ENCODE measurements around the gene MRPL1. TPM values are rescaled to one million over a fixed set of nuclear protein-coding genes. Genes with fewer than 3 reads are reported as not detected.

MRPL1 gene
- total RNA-seq, 2 donors from 2014 or later, result 12.2 to 23.4 TPM

DNA sequence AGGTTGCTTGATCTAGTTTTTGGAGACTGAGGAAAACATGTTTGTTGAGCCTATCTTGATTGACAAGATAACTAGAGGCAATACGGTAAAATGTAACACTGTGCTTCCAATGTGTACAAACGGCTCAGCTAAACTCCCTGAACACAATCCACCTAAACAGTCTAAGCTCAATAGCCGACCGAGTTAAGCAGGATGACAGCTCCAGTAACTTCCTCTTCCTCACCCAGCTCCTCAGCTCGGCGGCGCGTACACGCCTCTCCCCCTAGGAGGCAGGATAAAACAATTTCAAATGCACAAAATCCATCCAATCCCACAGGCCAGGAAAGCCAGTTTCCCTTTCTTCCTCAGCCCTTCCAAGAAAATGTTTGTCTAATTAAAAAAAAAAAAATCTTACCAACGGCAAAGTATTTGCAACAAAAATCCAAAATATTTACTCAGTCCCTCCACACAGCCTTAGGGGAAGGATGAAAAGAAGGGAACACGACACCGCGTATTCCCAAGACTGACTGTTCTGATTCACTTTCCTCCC lies 44.5 kb upstream of the MRPL1 start:
- no peaks in the 10 kb centered on the region for H3K36me3 ChIP-seq (replicated peaks in 1 of 2; ENCODE audit: insufficient read depth in 1 of 2, low read depth in 2 of 2)

DNA sequence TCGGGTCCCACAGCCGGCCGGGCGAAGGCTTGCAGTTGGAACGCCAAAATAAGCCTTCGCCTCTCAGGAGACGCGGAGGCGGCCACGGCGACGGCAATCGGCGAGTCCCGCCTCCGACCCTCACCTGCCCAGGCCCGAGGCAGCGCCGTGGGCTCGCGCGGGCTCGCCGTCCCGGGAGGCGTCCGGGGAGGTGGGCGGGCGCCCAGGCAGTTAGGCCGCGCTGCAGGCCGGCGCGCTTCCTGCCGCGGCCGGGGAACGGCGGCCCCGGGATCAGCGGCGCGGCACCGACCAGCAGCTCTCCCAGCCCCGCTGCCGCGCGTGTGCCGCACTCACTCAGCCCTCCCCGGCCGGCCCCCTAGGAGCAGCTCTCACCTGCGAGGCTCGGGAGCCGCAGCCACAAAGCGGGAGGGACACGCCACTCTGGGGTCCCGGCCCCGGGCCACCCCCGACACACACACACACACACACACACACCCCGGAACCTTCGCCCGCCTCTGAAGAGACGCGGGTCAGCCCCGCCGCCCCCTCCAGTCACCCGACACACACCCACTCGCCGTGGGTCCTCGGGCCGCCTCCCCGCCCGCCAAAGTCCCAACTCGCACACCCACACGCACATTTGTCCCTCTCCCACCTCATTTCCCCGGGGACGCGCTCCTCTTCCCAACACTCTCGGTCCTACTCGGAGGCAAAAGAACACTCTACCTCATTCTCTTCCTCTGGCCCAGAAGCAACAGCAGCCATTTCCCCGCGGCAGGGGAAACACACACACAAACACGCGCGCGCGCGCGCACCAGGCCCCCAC lies 43.8 kb upstream of the MRPL1 start, which contains the start of gene CNOT6L:
Gene CNOT6L (minus strand): TSS at position 767 of the 802 bp plus-strand sequence. CDS start 60 bp downstream, at position 707.
- H3K4me3 ChIP-seq, result peak within 1 kb of the TSS; percentile 63 to 74
- WGBS, 2 donors, result 0% methylated on average over 53 to 85 of the region's 89 CpGs
- intact Hi-C loops (cut with DNase I), result no loop called here
- ATAC-seq, result peak; percentile 64
- no peaks in the 10 kb centered on the region for H3K9me3 ChIP-seq
- peak within 1 kb of the TSS; percentile 93 to 100 (median 98) for H3K27ac ChIP-seq
- no peaks in the 10 kb centered on the region for H3K36me3 ChIP-seq (replicated peaks in 1 of 2; ENCODE audit: insufficient read depth in 1 of 2, low read depth in 2 of 2)
- TF ChIP-seq POLR2A (IDR thresholded peaks at IDR 0.05), result peak; percentile 64 to 74 (median 72)
- TF ChIP-seq, protein P1, sequence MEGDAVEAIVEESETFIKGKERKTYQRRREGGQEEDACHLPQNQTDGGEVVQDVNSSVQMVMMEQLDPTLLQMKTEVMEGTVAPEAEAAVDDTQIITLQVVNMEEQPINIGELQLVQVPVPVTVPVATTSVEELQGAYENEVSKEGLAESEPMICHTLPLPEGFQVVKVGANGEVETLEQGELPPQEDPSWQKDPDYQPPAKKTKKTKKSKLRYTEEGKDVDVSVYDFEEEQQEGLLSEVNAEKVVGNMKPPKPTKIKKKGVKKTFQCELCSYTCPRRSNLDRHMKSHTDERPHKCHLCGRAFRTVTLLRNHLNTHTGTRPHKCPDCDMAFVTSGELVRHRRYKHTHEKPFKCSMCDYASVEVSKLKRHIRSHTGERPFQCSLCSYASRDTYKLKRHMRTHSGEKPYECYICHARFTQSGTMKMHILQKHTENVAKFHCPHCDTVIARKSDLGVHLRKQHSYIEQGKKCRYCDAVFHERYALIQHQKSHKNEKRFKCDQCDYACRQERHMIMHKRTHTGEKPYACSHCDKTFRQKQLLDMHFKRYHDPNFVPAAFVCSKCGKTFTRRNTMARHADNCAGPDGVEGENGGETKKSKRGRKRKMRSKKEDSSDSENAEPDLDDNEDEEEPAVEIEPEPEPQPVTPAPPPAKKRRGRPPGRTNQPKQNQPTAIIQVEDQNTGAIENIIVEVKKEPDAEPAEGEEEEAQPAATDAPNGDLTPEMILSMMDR (IDR thresholded peaks at IDR 0.05), result peak in 1 of 7 experiments; percentile 5
- DNase-seq, result peak; percentile 70 to 82 (median 78)
- H3K4me1 ChIP-seq, result peaks cover 48% of the 10 kb centered on the region
- no peaks in the 10 kb centered on the region for H3K27me3 ChIP-seq

More for the DNA sequence above, 44.5 kb upstream of the MRPL1 start:
- peak overlapping the region in 1 of 2 donors; percentile 54 for H3K4me3 ChIP-seq
- peak; percentile 57 for ATAC-seq
- peak; percentile 9 to 83 (median 75) for TF ChIP-seq POLR2A (IDR thresholded peaks at IDR 0.05)
- TF ChIP-seq, protein P1 (IDR thresholded peaks at IDR 0.05), result peak; percentile 12 to 70 (median 49)
- DNase-seq, result peak; percentile 72 to 80 (median 73)
- 0% methylated on average over 13 of the region's 13 CpGs for WGBS, 2 donors
- no peaks in the 10 kb centered on the region for H3K9me3 ChIP-seq
- peak overlapping the region; percentile 93 to 100 (median 98) for H3K27ac ChIP-seq
- no peaks in the 10 kb centered on the region for H3K27me3 ChIP-seq
- intact Hi-C loops (cut with DNase I), result no loop called here
- peaks cover 48% of the 10 kb centered on the region for H3K4me1 ChIP-seq

DNA sequence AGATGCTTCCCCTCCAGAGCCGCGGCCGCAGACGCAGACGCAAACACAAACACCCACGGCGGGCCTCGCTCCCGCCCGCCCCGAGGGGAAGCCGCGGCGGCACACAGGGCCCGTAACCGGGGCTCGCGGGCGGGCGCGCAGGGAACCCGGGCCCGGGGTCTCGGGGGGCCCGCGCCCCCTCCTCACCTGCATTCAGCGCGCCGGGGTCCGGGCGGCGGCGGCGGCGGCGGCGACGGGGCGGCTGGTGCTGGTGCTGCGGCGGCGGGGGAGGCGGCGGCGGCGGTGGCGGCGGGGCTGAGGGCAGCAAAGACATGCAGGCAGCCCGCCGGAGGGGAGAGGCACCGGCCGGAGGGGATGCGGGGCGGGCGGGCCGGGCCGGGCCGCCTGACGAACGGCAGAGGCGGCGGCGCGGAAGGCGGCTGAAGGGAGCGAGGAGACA lies 43.2 kb upstream of the MRPL1 start:
- no peak for TF ChIP-seq POLR2A (IDR thresholded peaks at IDR 0.05)
- TF ChIP-seq, protein P1 (IDR thresholded peaks at IDR 0.05), result no peak
- H3K9me3 ChIP-seq, result no peaks in the 10 kb centered on the region
- peak overlapping the region; percentile 93 to 100 (median 98) for H3K27ac ChIP-seq
- ATAC-seq (peak; percentile 12), DNase-seq (peak in 1 of 4 donors; percentile 25)
- no peaks in the 10 kb centered on the region for H3K36me3 ChIP-seq (replicated peaks in 1 of 2; ENCODE audit: insufficient read depth in 1 of 2, low read depth in 2 of 2)
- WGBS, 2 donors, result 0 to 1% methylated on average over 5 to 59 of the region's 66 CpGs
- H3K27me3 ChIP-seq, result no peaks in the 10 kb centered on the region
- intact Hi-C loops (cut with DNase I), result no loop called here
- H3K4me1 ChIP-seq, result peaks cover 42% of the 10 kb centered on the region
- peak overlapping the region; percentile 63 to 74 for H3K4me3 ChIP-seq

DNA sequence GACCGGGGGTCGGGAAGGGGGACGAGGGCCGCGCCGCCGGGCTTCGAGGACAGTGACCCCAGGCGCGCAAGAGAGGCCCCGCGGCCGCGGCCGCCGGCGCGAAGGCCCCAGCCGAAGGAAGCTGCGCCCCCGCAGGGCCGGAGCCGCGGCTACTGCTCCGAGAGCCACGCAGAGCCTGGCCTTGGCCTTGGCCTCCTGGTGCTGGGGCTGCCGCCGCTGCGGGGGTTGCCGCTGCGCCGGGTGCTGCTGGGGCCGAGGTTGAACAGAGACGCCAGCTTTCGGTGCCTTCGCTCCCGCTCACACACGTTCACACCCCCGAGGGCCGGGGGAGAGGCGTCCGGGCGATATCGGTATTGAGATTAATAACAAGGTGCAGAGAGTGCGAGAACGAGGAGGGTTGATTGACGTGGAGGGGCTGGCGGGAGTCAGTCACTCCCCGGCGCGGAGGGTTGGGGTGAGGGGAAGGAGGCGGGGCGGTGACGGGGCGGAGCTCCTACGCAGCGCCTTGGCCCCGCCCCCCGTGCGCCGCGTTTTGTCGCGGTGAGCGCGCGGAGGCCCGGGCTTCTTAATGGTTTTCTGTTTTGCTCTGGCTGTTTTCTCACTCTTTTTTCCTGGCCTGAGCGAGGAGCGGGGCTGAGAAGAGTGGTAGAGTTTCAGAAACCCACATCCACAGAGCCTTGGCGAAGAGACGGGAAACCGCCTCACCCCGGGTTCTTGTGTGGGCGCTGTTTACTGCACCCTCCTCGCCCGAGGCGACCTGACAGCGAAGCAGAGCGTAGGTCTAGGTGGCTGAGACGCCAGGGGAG lies 42.6 kb upstream of the MRPL1 start:
- H3K27me3 ChIP-seq, result no peaks in the 10 kb centered on the region
- 0 to 1% methylated on average over 44 to 75 of the region's 81 CpGs for WGBS, 2 donors
- H3K4me3 ChIP-seq, result peak overlapping the region; percentile 63 to 74
- intact Hi-C loops (cut with DNase I), result no loop called here
- DNase-seq (peak; percentile 92 to 95 (median 94)), ATAC-seq (peak; percentile 79)
- TF ChIP-seq, protein P1 (IDR thresholded peaks at IDR 0.05), result peak in 2 of 7 experiments; percentile 3 to 14
- peak; percentile 72 to 93 (median 89) for TF ChIP-seq POLR2A (IDR thresholded peaks at IDR 0.05)
- H3K4me1 ChIP-seq, result peaks cover 36% of the 10 kb centered on the region
- H3K36me3 ChIP-seq (replicated peaks in 1 of 2; ENCODE audit: insufficient read depth in 1 of 2, low read depth in 2 of 2), result no peaks in the 10 kb centered on the region
- H3K27ac ChIP-seq, result peak overlapping the region; percentile 93 to 100 (median 98)
- no peaks in the 10 kb centered on the region for H3K9me3 ChIP-seq

All from body of pancreas (tissue), 4 donors.